WTC11 (cell line): ENCODE measurements around the gene PPAT. TPM values are rescaled to one million over a fixed set of nuclear protein-coding genes. Genes with fewer than 3 reads are reported as not detected.

ENCODE experiments used
- ATAC-seq: fragments of 200-7000 bp; cut with Tn5 transposase; 2 replicates; pipeline ENCODE4 v1.10.0; 2021; ENCODE audit warnings: mild to moderate bottlenecking, moderate library complexity
- CTCF ChIA-PET: fragments of 300-600 bp; sonication (Branson Sonifier 250); formaldehyde crosslinking; loops from one replicate; lab custom pipeline; 2021; ENCODE audit warnings: antibody characterized with exemption; lab: Charles Lee
- POLR2A ChIA-PET: fragments of 350-600 bp; sonication (Branson Sonifier 250); formaldehyde crosslinking; loops from one replicate; lab custom pipeline; 2021; ENCODE audit warnings: antibody characterized with exemption; lab: Charles Lee
- DNase-seq: peaks from one replicate; pipeline ENCODE4 v3.0.0; 2021; ENCODE audit warnings: low spot score
- H3K27ac Mint-ChIP-seq: 2 replicates; pipeline ENCODE4 v1.8.0; 2021; ENCODE audit warnings: mixed read lengths
- H3K27me3 Mint-ChIP-seq: 2 replicates; pipeline ENCODE4 v1.8.0; 2021; ENCODE audit warnings: low read depth, mild to moderate bottlenecking, moderate library complexity, mixed read lengths
- H3K36me3 Mint-ChIP-seq: 2 replicates; pipeline ENCODE4 v1.8.0; 2021; ENCODE audit warnings: mixed read lengths
- H3K4me1 Mint-ChIP-seq: 2 replicates; pipeline ENCODE4 v1.8.0; 2022; ENCODE audit warnings: mixed read lengths
- H3K4me3 Mint-ChIP-seq: 2 replicates; pipeline ENCODE4 v1.8.0; 2021; ENCODE audit warnings: mild to moderate bottlenecking, moderate library complexity, mixed read lengths
- H3K9me3 Mint-ChIP-seq: 2 replicates; pipeline ENCODE4 v1.8.0; 2021; ENCODE audit warnings: mixed read lengths
- ARID4B ChIP-seq: sonication (generic); formaldehyde crosslinking; IDR thresholded peaks from 2 replicates; pipeline ENCODE4 v1.8.0; 2023; ENCODE audit warnings: missing genetic modification reagents, mild to moderate bottlenecking, borderline replicate concordance
- CDX4 ChIP-seq: fragments of 250-450 bp; sonication (Bioruptor Pico); IDR thresholded peaks from 2 replicates; pipeline ENCODE4 v1.9.0; 2021; ENCODE audit warnings: moderate library complexity, mild to moderate bottlenecking, inconsistent platforms, borderline replicate concordance
- EMX1 ChIP-seq: fragments of 250-450 bp; sonication (Bioruptor Pico); IDR thresholded peaks from 2 replicates; pipeline ENCODE4 v1.8.0; 2021; ENCODE audit warnings: mild to moderate bottlenecking
- GTF2I ChIP-seq: fragments of 250-450 bp; sonication (Bioruptor Pico); conservative IDR thresholded peaks from 2 replicates; pipeline ENCODE4 v1.4.0; 2021; ENCODE audit warnings: mild to moderate bottlenecking
- HMGA2 ChIP-seq: fragments of 250-450 bp; sonication (Bioruptor Pico); IDR thresholded peaks from 2 replicates; pipeline ENCODE4 v1.4.0; 2021; ENCODE audit warnings: mild to moderate bottlenecking, moderate library complexity
- IRF1 ChIP-seq: sonication (generic); formaldehyde crosslinking; IDR thresholded peaks from 2 replicates; pipeline ENCODE4 v1.8.0; 2023; ENCODE audit warnings: missing genetic modification reagents
- JAZF1 ChIP-seq: fragments of 250-450 bp; sonication (Bioruptor Pico); IDR thresholded peaks from 2 replicates; pipeline ENCODE4 v1.9.0; 2021; ENCODE audit warnings: moderate library complexity, mild to moderate bottlenecking, inconsistent platforms
- MXD4 ChIP-seq: fragments of 250-450 bp; sonication (Bioruptor Pico); IDR thresholded peaks from 2 replicates; pipeline ENCODE4 v1.8.0; 2021; ENCODE audit warnings: mild to moderate bottlenecking, moderate library complexity, borderline replicate concordance
- NR1H2 ChIP-seq: sonication (generic); formaldehyde crosslinking; IDR thresholded peaks from 2 replicates; pipeline ENCODE4 v1.9.0; 2021; ENCODE audit warnings: mild to moderate bottlenecking, moderate library complexity, missing genetic modification reagents
- PRRX2 ChIP-seq: fragments of 250-450 bp; sonication (Bioruptor Pico); IDR thresholded peaks from 2 replicates; pipeline ENCODE4 v1.8.0; 2021; ENCODE audit warnings: mild to moderate bottlenecking
- RORB ChIP-seq: fragments of 250-450 bp; sonication (Bioruptor Pico); IDR thresholded peaks from 2 replicates; pipeline ENCODE4 v1.9.0; 2021; ENCODE audit warnings: mild to moderate bottlenecking
- SMAD4 ChIP-seq: sonication (generic); formaldehyde crosslinking; IDR thresholded peaks from 2 replicates; pipeline ENCODE4 v1.8.0; 2022; ENCODE audit warnings: mild to moderate bottlenecking, missing genetic modification reagents
- TEAD4 ChIP-seq: sonication (generic); formaldehyde crosslinking; IDR thresholded peaks from 2 replicates; pipeline ENCODE4 v1.8.0; 2022; ENCODE audit warnings: mild to moderate bottlenecking, missing genetic modification reagents
- ZMAT4 ChIP-seq: fragments of 250-450 bp; sonication (Bioruptor Pico); IDR thresholded peaks from 2 replicates; pipeline ENCODE4 v1.9.0; 2021; ENCODE audit warnings: mild to moderate bottlenecking
- ZNF121 ChIP-seq: sonication (generic); formaldehyde crosslinking; IDR thresholded peaks from 2 replicates; pipeline ENCODE4 v1.8.0; 2023; ENCODE audit warnings: missing genetic modification reagents
- ZNF138 ChIP-seq: sonication (generic); formaldehyde crosslinking; conservative IDR thresholded peaks from 2 replicates; pipeline ENCODE4 v1.8.1; 2022; ENCODE audit warnings: mild to moderate bottlenecking, moderate library complexity, missing genetic modification reagents
- ZNF263 ChIP-seq: sonication (generic); formaldehyde crosslinking; IDR thresholded peaks from 2 replicates; pipeline ENCODE4 v1.8.1; 2022; ENCODE audit warnings: low read depth, mild to moderate bottlenecking, moderate library complexity, missing genetic modification reagents
- ZNF671 ChIP-seq: fragments of 250-450 bp; sonication (Bioruptor Pico); IDR thresholded peaks from 2 replicates; pipeline ENCODE4 v1.8.0; 2021; ENCODE audit warnings: mild to moderate bottlenecking
- total RNA-seq: library from RNA; stranded (reverse); gene quantifications from 3 replicates; pipeline ENCODE4 v1.2.3, GENCODE V29; 2021

Gene PPAT
- total RNA-seq, 1 experiment from 2014 or later, result 83.4 TPM

- Mint-ChIP-seq H3K4me3 (no peak overlapping the region; the same call in 1 of the 2 replicates), H3K36me3 (peaks cover 32% of the 10 kb centered on the region)
Observed at GRCh38 chr4:56464581-56464980, 29.2 kb upstream of the PPAT start.

GRCh38 chr4:56463711-56464110 is 28.3 kb upstream of the PPAT start:
- H3K4me3 Mint-ChIP-seq, result no peak overlapping the region
- peaks cover 23% of the 10 kb centered on the region for H3K4me1 Mint-ChIP-seq
- CTCF ChIA-PET, result no interaction called here
- ATAC-seq (no peak), DNase-seq (no peak)
- no peaks in the 10 kb centered on the region for H3K27me3 Mint-ChIP-seq
- H3K36me3 Mint-ChIP-seq, result peaks cover 37% of the 10 kb centered on the region
- no peaks in the 10 kb centered on the region for H3K9me3 Mint-ChIP-seq
- no peak overlapping the region for H3K27ac Mint-ChIP-seq
- POLR2A ChIA-PET, result interaction anchor here (0.7 kb wide), 1 partner anchor 445 kb away, joined by 5 read pairs; no protein-coding TSS in a partner anchor
- TF ChIP-seq IRF1 (CRISPR knock-in tag), result no peak
- no peak for TF ChIP-seq CDX4 (CRISPR knock-in tag)
- no peak for TF ChIP-seq ZNF263 (CRISPR knock-in tag)
- 0 out of 2 replicates have a peak, but pooled peaks have one; percentile 60 for TF ChIP-seq ZNF671 (CRISPR knock-in tag)
- no peak for TF ChIP-seq ZMAT4 (CRISPR knock-in tag)
- no peak for TF ChIP-seq TEAD4
- TF ChIP-seq, all 79 proteins: peak for 1

More at GRCh38 chr4:56464581-56464980, 29.2 kb upstream of the PPAT start:
- ATAC-seq (no peak), DNase-seq (no peak)
- ChIA-PET CTCF (interaction anchor here (1.1 kb wide), 1 partner anchor 372 kb away, joined by 3 read pairs; no protein-coding TSS in a partner anchor), POLR2A (no interaction called here)
- Mint-ChIP-seq H3K27ac (0 out of 2 replicates have a peak overlapping the region, but pooled peaks have one; percentile 22), H3K4me1 (peaks cover 31% of the 10 kb centered on the region), H3K27me3 (no peaks in the 10 kb centered on the region), H3K9me3 (no peaks in the 10 kb centered on the region)
- TF ChIP-seq ZNF121 (CRISPR knock-in tag) (no peak), MXD4 (no peak), PRRX2 (CRISPR knock-in tag) (no peak), ZNF138 (CRISPR knock-in tag) (no peak), JAZF1 (CRISPR knock-in tag) (no peak), NR1H2 (CRISPR knock-in tag) (no peak), SMAD4 (CRISPR knock-in tag) (no peak)

- Mint-ChIP-seq H3K36me3 (peaks cover 48% of the 10 kb centered on the region), H3K4me1 (peaks cover 15% of the 10 kb centered on the region), H3K4me3 (no peak overlapping the region), H3K9me3 (no peaks in the 10 kb centered on the region), H3K27me3 (no peaks in the 10 kb centered on the region)
- CTCF ChIA-PET, result no interaction called here
- POLR2A ChIA-PET, result no interaction called here
- ATAC-seq, result no peak
- TF ChIP-seq RORB (no peak), EMX1 (no peak), HMGA2 (CRISPR knock-in tag) (no peak), ARID4B (CRISPR knock-in tag) (no peak), GTF2I (CRISPR knock-in tag) (no peak)
- TF ChIP-seq, all 79 proteins: peak for 0
- DNase-seq, result no peak
- peak overlapping the region; percentile 89 for H3K27ac Mint-ChIP-seq
Observed at GRCh38 chr4:56462157-56462556, 26.7 kb upstream of the PPAT start.
